Activated CD4-positive, alpha-beta T cell treated with anti-CD3 and anti-CD28 coated beads for 4 hours (primary cell): ENCODE measurements around the gene MAP7D2.
A peak's percentile ranks its signal among the peaks of the same experiment; 100 is the strongest.

Experiments used
- DNase-seq, 2 donors: peaks; one replicate each; pipeline ENCODE4 v3.0.0-alpha.2; 2020

MAP7D2 gene

DNA sequence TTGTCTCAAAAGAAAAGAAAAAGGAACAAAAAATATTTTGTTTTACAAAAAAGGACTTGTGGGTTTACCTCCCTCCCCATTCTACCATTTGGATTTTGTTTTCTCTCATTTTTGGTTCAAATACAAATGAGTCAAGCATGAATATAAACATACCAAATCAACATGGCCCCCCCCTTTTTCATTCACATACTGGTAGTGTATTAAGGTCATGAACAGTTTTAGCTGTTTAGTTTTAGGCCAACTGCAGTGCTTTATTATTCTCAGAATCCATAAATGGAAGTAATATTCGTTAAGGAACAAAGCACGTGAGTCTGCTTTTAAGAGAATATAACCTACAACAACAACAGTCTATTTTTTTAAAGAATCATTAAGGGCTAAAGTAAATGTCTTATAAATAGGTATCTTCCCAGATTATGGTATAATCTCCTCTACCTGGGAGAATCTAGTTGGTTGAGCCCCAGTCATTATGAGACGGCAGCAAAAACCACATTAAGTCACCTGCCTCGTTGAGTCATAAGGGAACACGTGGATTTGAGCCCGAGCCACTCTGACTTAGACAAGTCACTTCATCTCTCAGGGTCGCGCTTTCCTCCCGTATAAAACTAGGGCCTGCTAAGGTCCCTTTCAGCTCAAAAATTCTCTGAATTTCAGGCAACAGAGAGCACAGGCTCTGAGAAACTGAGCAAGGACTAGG, 152.5 kb downstream of the MAP7D2 start:
- DNase-seq = peak; percentile 13 to 20

DNA sequence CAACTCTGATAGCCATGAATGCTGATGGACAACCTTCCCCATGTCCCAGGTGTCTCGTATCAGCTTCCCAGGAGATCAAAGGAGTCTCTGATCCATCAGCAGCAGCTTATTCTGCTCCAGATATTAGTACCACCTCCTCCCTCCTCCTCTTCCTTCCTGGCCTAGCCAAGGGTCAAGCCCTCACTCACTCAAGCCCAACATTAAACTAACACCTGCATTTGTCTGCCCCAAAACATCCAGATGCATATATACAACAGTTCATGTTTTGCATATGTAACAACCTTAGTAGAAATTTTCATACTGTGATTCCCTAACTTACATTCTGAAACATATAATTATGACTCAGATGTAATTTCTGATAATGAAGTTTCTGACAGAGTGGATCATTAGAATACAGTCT, 155.8 kb downstream of the MAP7D2 start:
- DNase-seq = no peak

DNA sequence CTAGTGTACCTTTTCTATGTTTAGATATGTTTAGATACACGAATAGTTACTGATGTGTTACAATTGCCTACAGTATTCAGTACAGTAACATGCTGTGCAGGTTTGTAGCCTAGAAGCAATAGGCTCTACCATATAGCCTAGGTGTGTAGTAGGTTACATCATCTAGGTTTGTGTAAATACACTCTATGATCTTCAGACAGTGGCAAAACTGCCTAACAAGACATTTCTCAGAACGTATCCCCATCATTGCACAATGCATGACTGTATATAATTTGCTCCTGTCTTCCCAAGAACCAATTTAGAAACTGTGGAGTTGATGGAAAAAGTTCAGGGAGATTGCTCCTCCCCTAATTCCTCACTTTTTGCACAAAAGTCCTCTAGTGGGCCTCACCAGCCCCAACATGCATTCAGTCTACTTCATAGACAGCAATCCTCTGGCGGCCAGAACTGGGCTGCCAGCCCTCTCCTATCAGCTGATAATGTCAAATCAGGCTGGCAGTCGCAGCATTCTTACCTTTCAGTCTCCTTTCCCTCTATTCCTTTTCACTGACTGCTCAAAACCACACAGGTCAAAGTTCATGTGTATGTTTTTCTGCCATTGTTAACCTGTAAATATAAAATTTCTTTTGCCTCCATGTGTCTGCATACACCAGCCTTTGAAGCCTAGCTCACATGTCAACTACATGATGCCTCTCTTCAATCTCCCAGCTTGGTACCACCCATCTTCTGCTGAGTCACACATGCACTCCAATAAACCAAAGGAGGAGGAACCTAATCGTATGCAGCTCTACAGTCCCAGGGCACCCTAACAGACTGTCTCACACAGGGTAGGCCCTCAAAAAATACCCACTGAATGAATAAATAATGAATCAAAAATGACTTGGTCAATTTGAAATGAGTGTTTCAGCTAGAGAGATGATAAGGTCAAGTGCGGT, 157.9 kb downstream of the MAP7D2 start:
- DNase-seq = no peak

DNA sequence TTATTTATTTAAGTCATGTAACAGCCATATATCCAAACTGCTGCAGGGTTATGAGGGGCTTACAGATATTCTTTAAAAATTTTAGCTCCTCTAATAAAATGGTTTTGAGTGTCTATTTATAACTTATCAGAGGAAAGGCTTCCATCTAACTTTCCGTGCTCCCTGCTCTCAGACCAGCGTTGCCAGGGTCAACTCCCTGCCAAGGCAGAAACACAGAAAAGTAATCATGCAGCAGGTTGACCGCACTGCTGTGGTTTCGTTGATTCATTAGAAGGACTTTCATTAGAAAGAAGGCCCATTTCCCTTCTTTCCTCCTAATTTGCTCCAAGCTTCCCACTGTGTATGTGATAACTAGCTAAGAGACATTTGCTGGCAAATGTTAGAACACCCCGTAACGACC, 159.8 kb downstream of the MAP7D2 start:
- DNase-seq = no peak
